ENCODE data around the gene LCN6. TPM values are rescaled to one million over a fixed set of nuclear protein-coding genes. Genes with fewer than 3 reads are reported as not detected.

Gene LCN6
- total and polyA plus RNA-seq, 9 of the 15 experiments (the other 6 are each of a cell fraction or from before 2014, with no cell fraction given) = 0.10 to 0.45 (median 0.37) TPM; not detected in 5

- Histone ChIP-seq H2AFZ (ENCODE audit: low read depth, low read length) (no peak overlapping the region), H3K79me2 (ENCODE audit: control insufficient read depth, insufficient read depth, low read length) (peaks cover 19% of the 10 kb centered on the region), H3K36me3 (ENCODE audit: control insufficient read depth, insufficient read depth, low read length) (peaks cover 18% of the 10 kb centered on the region; the same call in 1 of the 3 replicates), H3K9ac (ENCODE audit: insufficient read depth in 1 of 2, low read depth in 2 of 2, low read length in 2 of 2) (peak overlapping the region in 1 of 2 experiments; percentile 93; a peak in 1 of 4 replicates), H3K9me1 (ENCODE audit: control insufficient read depth, insufficient read depth, low read length) (peaks cover 4% of the 10 kb centered on the region), H3K9me3 (replicated peaks; ENCODE audit: control insufficient read depth, insufficient read depth, low read depth, low read length) (no peaks in the 10 kb centered on the region), H4K20me1 (replicated peaks; ENCODE audit: control insufficient read depth, insufficient read depth, low read length) (peaks cover 5% of the 10 kb centered on the region; the same call in 1 of the 2 replicates), H3K4me2 (ENCODE audit: insufficient read depth, low read length) (peak overlapping the region; percentile 32; the same call in 1 of the 2 replicates), H3K27me3 (ENCODE audit: control insufficient read depth in 2 of 2, insufficient read depth in 2 of 2, low read length in 2 of 2) (no peaks in the 10 kb centered on the region), H3K27ac (ENCODE audit: extremely low read depth, low read depth, low read length) (no peak overlapping the region), H3K4me3 (no peak overlapping the region), H3K4me1 (replicated peaks in 1 of 2; ENCODE audit: control insufficient read depth in 2 of 2, insufficient read depth in 2 of 2, low read length in 2 of 2) (peaks cover 56 to 58% of the 10 kb centered on the region in 2 experiments)
- no TSS peak for BruUV-seq (replicated peaks)
- DNase-seq (ENCODE audit: extremely low read depth in 1 of 4, low spot score in 3 of 4) (peak; percentile 42 to 84 (median 50)), ATAC-seq (peak; percentile 34), FAIRE-seq (peak; percentile 87)
- intact Hi-C loops (cut with micrococcal nuclease) = no loop called here
- 43% methylated on average over 15 of the region's 17 CpGs for WGBS (ENCODE audit: insufficient coverage, low coverage, missing lambda C conversion rate)
- ChIA-PET CTCF (ENCODE audit: low intra/inter-chr PET ratio) (no interaction called here), POLR2A (interaction anchor here (0.6 to 2.8 kb wide), 3 partner anchors 9 to 22 kb away, joined by 3 to 14 read pairs (median 6); partner anchors contain the start of gene RABL6)
- in situ Hi-C loops (cut with MboI) = loop anchor here (25.0 kb wide), 1 partner anchor 444 kb away; the partner anchor contains the start of genes CYSRT1, RNF224, SLC34A3 and TUBB4B
- TF ChIP-seq E2F6 (IDR thresholded peaks at IDR 0.05; ENCODE audit: borderline replicate concordance in 1 of 2, extremely low read depth in 1 of 2, insufficient read depth in 1 of 2, insufficient read length in 1 of 2, low read depth in 1 of 2, low read length in 1 of 2, poor library complexity in 1 of 2, severe bottlenecking in 1 of 2) (peak; percentile 42 to 66), POLR2AphosphoS2 (IDR thresholded peaks at IDR 0.05; ENCODE audit: low read length) (0 out of 2 replicates have a peak, but pooled peaks have one; percentile 53), PML (IDR thresholded peaks at IDR 0.05; ENCODE audit: low read length) (no peak), FOXJ3 (CRISPR knock-in tag; IDR thresholded peaks at IDR 0.05) (no peak), ERF (CRISPR knock-in tag; IDR thresholded peaks at IDR 0.05) (0 out of 2 replicates have a peak, but pooled peaks have one; percentile 36), PHF21A (IDR thresholded peaks at IDR 0.05; ENCODE audit: borderline replicate concordance, low read depth) (no peak), ELF4 (CRISPR knock-in tag; IDR thresholded peaks at IDR 0.05) (no peak), CC2D1A (IDR thresholded peaks at IDR 0.05) (no peak), ZNF280A (IDR thresholded peaks at IDR 0.05; ENCODE audit: low read depth, partially characterized antibody) (no peak), MEIS2 (IDR thresholded peaks at IDR 0.05; ENCODE audit: partially characterized antibody) (peak; percentile 80), ZFP36 (IDR thresholded peaks at IDR 0.05; ENCODE audit: low read depth, low read length, partially characterized antibody) (peak; percentile 21), PBX2 (CRISPR knock-in tag; IDR thresholded peaks at IDR 0.05; ENCODE audit: low read depth) (peak; percentile 37; the same call in 1 of the 2 replicates), PBX2 (tag; conservative IDR thresholded peaks at IDR 0.05; ENCODE audit: low read depth) (peak; percentile 84), PKNOX1 (IDR thresholded peaks at IDR 0.05) (peak; percentile 96)
Measured at GRCh38 chr9:136793086-136793946, 45.0 kb upstream of the LCN6 start.

Data from K562 (cell line).